SU-DHL-6 (cell line): ENCODE measurements around the gene GFPT2.

Experiments used
- H2AFZ ChIP-seq: fragments of 200-600 bp; sonication (generic); 2 replicates; pipeline ENCODE4 v1.6.1; 2014; ENCODE audit warnings: low read depth, mild to moderate bottlenecking, moderate library complexity, mixed read lengths, antibody characterized with exemption, low read length; ENCODE audit not compliant: severe bottlenecking
- H3F3A ChIP-seq: fragments of 200-600 bp; shearing (Covaris generic); 2 replicates; pipeline ENCODE4 v1.6.0; 2016; ENCODE audit warnings: antibody characterized with exemption, mild to moderate bottlenecking; ENCODE audit not compliant: insufficient read depth
- H3K27ac ChIP-seq: fragments of 200-600 bp; sonication (generic); 2 replicates; pipeline ENCODE4 v1.5.1; 2016; ENCODE audit warnings: low read depth, mild to moderate bottlenecking, low read length, moderate library complexity, mixed read lengths
- H3K27me3 ChIP-seq: fragments of 200-600 bp; sonication (generic), shearing (Covaris generic); 2 replicates; pipeline ENCODE4 v1.6.0; 2014; ENCODE audit warnings: mild to moderate bottlenecking, low read length
- H3K36me3 ChIP-seq: fragments of 200-600 bp; sonication (generic); 2 replicates; pipeline ENCODE4 v1.6.1; 2014; ENCODE audit warnings: mild to moderate bottlenecking, low read length, mixed read lengths
- H3K4me2 ChIP-seq: fragments of 300-600, 200-600 bp; shearing (Covaris generic), sonication (generic); 2 replicates; pipeline ENCODE4 v1.6.0; 2014; ENCODE audit warnings: low read length, low read depth, mild to moderate bottlenecking; ENCODE audit not compliant: poor library complexity, severe bottlenecking
- H3K4me3 ChIP-seq: fragments of 200-600 bp; sonication (generic); 2 replicates; pipeline ENCODE4 v1.5.1; 2014; ENCODE audit warnings: antibody characterized with exemption, low read length, mild to moderate bottlenecking, mixed read lengths; ENCODE audit not compliant: insufficient read depth, poor library complexity, severe bottlenecking
- H3K79me2 ChIP-seq: fragments of 200-600 bp; sonication (generic); 2 replicates; pipeline ENCODE4 v1.6.1; 2014; ENCODE audit warnings: mild to moderate bottlenecking, low read length, moderate library complexity; ENCODE audit not compliant: insufficient read depth
- H3K9ac ChIP-seq: fragments of 200-600 bp; sonication (generic); 2 replicates; pipeline ENCODE4 v1.7.0; 2014; ENCODE audit warnings: mild to moderate bottlenecking, low read length
- H3K9me2 ChIP-seq: fragments of 200-600 bp; sonication (generic); replicated peaks from 2 replicates; pipeline ENCODE4 v1.6.1; 2014; ENCODE audit warnings: low read length; ENCODE audit not compliant: insufficient read depth
- H3K9me3 ChIP-seq: fragments of 200-600 bp; sonication (generic); 2 replicates; pipeline ENCODE4 v1.6.1; 2014; ENCODE audit warnings: low read length, mixed read lengths; ENCODE audit not compliant: insufficient read depth
- H4K20me1 ChIP-seq: fragments of 200-600 bp; sonication (generic); 2 replicates; pipeline ENCODE4 v1.6.1; 2014; ENCODE audit warnings: low read depth, mild to moderate bottlenecking, antibody characterized with exemption, low read length, moderate library complexity, mixed read lengths
- CTCF ChIP-seq: fragments of 200-600 bp; sonication (generic); IDR thresholded peaks from one replicate; pipeline ENCODE4 v1.5.1; 2017; ENCODE audit warnings: antibody characterized with exemption, mild to moderate bottlenecking, low read length, moderate library complexity; ENCODE audit not compliant: insufficient read depth, poor library complexity, severe bottlenecking
- EZH2phosphoT487 ChIP-seq: fragments of 200-600 bp; sonication (generic), shearing (Covaris generic); conservative IDR thresholded peaks from 2 replicates; pipeline ENCODE4 v1.6.1; 2018; ENCODE audit warnings: mild to moderate bottlenecking, antibody characterized with exemption, low read length, moderate library complexity, mixed read lengths

Gene GFPT2

DNA sequence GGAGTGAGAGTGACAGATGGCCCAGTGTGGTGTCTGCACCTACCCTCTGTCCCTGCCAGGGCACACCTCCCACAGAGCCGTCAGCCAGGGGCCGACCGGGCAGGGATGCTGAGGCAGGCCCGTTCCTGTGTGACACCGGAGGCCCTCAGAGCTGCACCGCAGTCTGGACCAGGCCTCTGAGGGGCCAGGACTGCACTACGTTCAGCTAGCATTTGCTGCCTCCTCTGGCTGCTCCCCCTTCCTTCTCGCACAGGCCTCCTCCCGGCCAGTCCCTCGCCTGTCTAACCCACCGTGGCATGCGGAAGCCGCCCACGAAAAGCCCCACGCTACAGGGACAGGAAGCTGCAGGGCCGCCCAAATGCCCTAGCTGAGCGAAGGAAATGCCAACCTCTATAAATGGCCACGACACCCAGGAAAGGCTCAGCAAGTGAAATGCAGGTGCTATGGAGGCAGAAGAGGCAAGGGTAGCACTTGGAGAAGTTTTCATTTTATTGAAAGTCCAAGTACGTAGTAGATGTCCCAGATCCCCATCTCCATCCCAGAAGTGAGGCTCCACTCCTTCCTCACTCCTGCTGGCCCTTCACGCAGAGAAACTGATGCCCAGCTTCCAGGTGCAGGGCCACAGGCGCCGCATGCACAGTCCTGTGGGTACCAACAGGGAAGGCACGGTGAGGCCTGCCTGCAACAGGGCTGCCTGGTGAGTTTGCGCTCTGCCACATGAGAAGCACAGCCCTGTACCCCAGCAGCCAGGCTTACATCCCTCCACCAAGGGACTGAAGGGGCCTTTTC lies 99.9 kb downstream of the GFPT2 start:
- Histone ChIP-seq H2AFZ (no peak overlapping the region), H4K20me1 (no peaks in the 10 kb centered on the region), H3K79me2 (no peaks in the 10 kb centered on the region), H3K9ac (no peak overlapping the region), H3F3A (no peaks in the 10 kb centered on the region), H3K9me2 (no peaks in the 10 kb centered on the region), H3K9me3 (peaks cover 48% of the 10 kb centered on the region; the same call in 1 of the 2 replicates), H3K4me2 (no peak overlapping the region), H3K36me3 (peaks cover 34% of the 10 kb centered on the region), H3K27ac (no peak overlapping the region), H3K27me3 (no peaks in the 10 kb centered on the region), H3K4me3 (no peak overlapping the region)
- no peak for TF ChIP-seq CTCF
- no peak for TF ChIP-seq EZH2phosphoT487

DNA sequence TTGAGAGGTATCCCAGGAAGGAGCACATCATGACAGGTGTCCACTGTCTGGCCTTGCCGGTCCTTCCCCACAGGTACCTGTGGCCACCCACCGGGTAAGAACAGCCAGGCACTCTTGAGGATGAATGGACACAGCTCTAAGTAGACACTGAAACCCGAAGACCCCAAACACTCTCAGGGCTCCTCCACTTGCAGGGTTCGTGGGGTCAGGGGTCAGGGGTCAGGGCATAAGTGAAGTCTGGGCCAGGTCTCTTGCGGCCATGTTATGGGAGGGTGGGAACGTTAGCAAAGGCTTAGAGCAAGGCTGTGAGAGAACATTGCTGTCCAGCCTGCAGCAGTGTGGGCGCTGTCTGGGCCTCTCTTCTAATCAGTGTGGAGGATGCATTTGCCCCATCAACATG lies 101.2 kb downstream of the GFPT2 start:
- TF ChIP-seq EZH2phosphoT487 = no peak
- TF ChIP-seq CTCF = no peak
- Histone ChIP-seq H3K9ac (no peak overlapping the region), H3K9me3 (peaks cover 35% of the 10 kb centered on the region; the same call in 1 of the 2 replicates)

GRCh38 chr5:180251141-180251540 lies 102.0 kb downstream of the GFPT2 start:
- Histone ChIP-seq H3K79me2 (no peaks in the 10 kb centered on the region), H3K4me3 (no peak overlapping the region), H3K9ac (no peak overlapping the region), H3K4me2 (no peak overlapping the region), H3K9me3 (peaks cover 29% of the 10 kb centered on the region; the same call in 1 of the 2 replicates), H2AFZ (no peak overlapping the region), H3K27ac (no peak overlapping the region), H3K9me2 (no peaks in the 10 kb centered on the region), H3K36me3 (peaks cover 28% of the 10 kb centered on the region), H3K27me3 (no peaks in the 10 kb centered on the region), H4K20me1 (no peaks in the 10 kb centered on the region), H3F3A (no peaks in the 10 kb centered on the region)
- no peak for TF ChIP-seq CTCF
- TF ChIP-seq EZH2phosphoT487 = no peak

More for the DNA sequence above, 101.2 kb downstream of the GFPT2 start:
- Histone ChIP-seq H3K4me2 (no peak overlapping the region), H4K20me1 (no peaks in the 10 kb centered on the region), H3K27me3 (no peaks in the 10 kb centered on the region), H3K36me3 (peaks cover 26% of the 10 kb centered on the region), H2AFZ (no peak overlapping the region), H3K9me2 (no peaks in the 10 kb centered on the region), H3F3A (no peaks in the 10 kb centered on the region), H3K79me2 (no peaks in the 10 kb centered on the region), H3K4me3 (no peak overlapping the region), H3K27ac (no peak overlapping the region)
